Adrenal gland (tissue), 12 donors: ENCODE results near the gene CPHXL2. TPM values are rescaled to one million over a fixed set of nuclear protein-coding genes. Genes with fewer than 3 reads are reported as not detected.

ENCODE experiments used
- DNase-seq, 7 donors: peaks; one replicate each; pipeline ENCODE4 v3.0.0-alpha.2; 2019 to 2020
- H3K27ac ChIP-seq, 5 donors: fragments of 200-600 bp; sonication (generic) in 4 of 5; 1 replicate in 3 of 5; 2 replicates in 2 of 5; pipeline versions ENCODE4 v1.5.1 to v1.8.0; 2016 to 2020; ENCODE audit warnings: mild to moderate bottlenecking in 1 of 5
- H3K27me3 ChIP-seq: fragments of 200-600 bp; 2 replicates; pipeline ENCODE4 v1.8.0; 2021
- H3K36me3 ChIP-seq, 2 donors: fragments of 200-600 bp; replicated peaks in 1 of 2; 1 replicate in 1 of 2; 2 replicates in 1 of 2; pipeline versions ENCODE4 v1.5.1 to v1.8.0; 2018 to 2022
- H3K4me1 ChIP-seq, 2 donors: fragments of 200-600 bp; replicated peaks in 1 of 2; 1 replicate in 1 of 2; 2 replicates in 1 of 2; pipeline versions ENCODE4 v1.5.1 to v1.8.0; 2018 to 2021
- H3K4me3 ChIP-seq, 4 donors: fragments of 200-600 bp; sonication (generic) in 3 of 4; one replicate each; pipeline ENCODE4 v1.5.1; 2016 to 2018
- H3K9me3 ChIP-seq, 3 donors: fragments of 200-600 bp; sonication (generic) in 1 of 3; replicated peaks in 1 of 3; 1 replicate in 2 of 3; 2 replicates in 1 of 3; pipeline versions ENCODE4 v1.5.1 to v1.8.0; 2016 to 2021
- POLR2A ChIP-seq, 2 donors: fragments of 450-650 bp; IDR thresholded peaks; one replicate each; pipeline ENCODE4 v1.6.1; 2017; ENCODE audit warnings: antibody characterized with exemption in 2 of 2, mild to moderate bottlenecking in 2 of 2, moderate library complexity in 1 of 2
- WGBS, 4 donors: extraction: QIAGEN DNeasy Blood & Tissue Kit in 2 of 4; methylation state at CpG; one replicate each; pipeline versions ENCODE4 v1.1.5 to v1.1.7; 2013 to 2017; 5-methylcytosine and 5-hydroxymethylcytosine counted together
- intact Hi-C, 2 donors: fragments of 100-400 bp; cut with DNase I; formaldehyde crosslinking; loops; one replicate each; pipeline versions ENCODE4 v1.14.1 to v1.15.0; 2022 to 2023
- polyA plus RNA-seq, 3 donors: library from polyadenylated mRNA; stranded (reverse); fragments of 200-250 nt in 2 of 3; fragments of 350-450 nt in 1 of 3; fragmentation: Illumina TruSeq in 1 of 3; extraction: RNeasy Lipid Tissue Mini Kit (QIAGEN cat#74804) in 1 of 3; gene quantifications; one replicate each; pipeline ENCODE4 v1.2.3, GENCODE V29; 2013 to 2014
- total RNA-seq, 9 donors: library from RNA; depleted of rRNA in 4 of 9; stranded (reverse); fragments of >200 nt in 4 of 9; fragments of 120-200 nt in 1 of 9; fragmentation: NEBNext Ultra II Directional in 1 of 9; extraction: Animal tissue kit (Norgen Biotek cat#: 25700) in 1 of 9; gene quantifications; one replicate each; pipeline versions ENCODE4 v1.1.0 to v1.2.4, GENCODE V29; 2013 to 2023
- TF ChIP-seq, protein P1 (sequence below), 6 experiments: fragments of 450-650 bp in 4 of 6; fragments of 200-600 bp in 2 of 6; sonication (generic) in 1 of 6; IDR thresholded peaks; 1 replicate in 5 of 6; 2 replicates in 1 of 6; pipeline versions ENCODE4 v1.5.1 to v1.8.0; 2016 to 2021; ENCODE audit warnings: antibody characterized with exemption in 6 of 6, mild to moderate bottlenecking in 2 of 6, moderate library complexity in 1 of 6
- donor health status: healthy with polysubstance abuse.
- donor health status: Bipolar disorder and iron deficiency.
- donor health status: DM: yes; HTN: yes; CAD: no.
- donor health status: DM: no; HTN: no; CAD: no.
- donor health status: DM: no; HTN: no; CAD: no.
- donor health status: DM: yes; HTN: yes; CAD: no.

CPHXL2 gene
- total and polyA plus RNA-seq, 12 donors: not detected

DNA sequence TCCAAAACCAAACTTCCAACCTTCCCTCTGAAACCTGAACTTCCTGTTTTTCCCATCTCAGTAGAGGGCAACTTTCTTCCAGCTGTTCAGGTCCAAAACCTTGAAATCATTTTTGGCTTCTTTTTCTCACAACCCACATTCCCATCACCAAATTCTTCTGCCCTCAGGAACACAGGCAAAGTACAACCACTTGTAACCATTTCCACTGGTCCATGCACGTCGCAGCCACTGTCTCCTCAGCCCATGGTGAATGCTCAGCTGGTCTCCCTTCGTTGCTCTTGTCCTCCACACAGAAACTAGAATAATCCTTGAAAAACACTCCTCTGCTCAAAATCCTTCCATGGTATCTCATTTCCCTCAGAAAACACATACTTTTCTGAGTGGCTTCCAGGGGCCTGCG is 50.0 kb downstream of the CPHXL2 start:
- no peak overlapping the region for H3K4me3 ChIP-seq
- intact Hi-C loops: loop anchor here in 1 of 2 donors (10.0 kb wide), 1 partner anchor 152 kb away; no protein-coding TSS in a partner anchor
- no peaks in the 10 kb centered on the region for H3K27me3 ChIP-seq
- peaks cover 9 to 15% of the 10 kb centered on the region in 2 donors for H3K4me1 ChIP-seq
- DNase-seq: no peak
- no peak overlapping the region for H3K27ac ChIP-seq
- no peak for TF ChIP-seq POLR2A (IDR thresholded peaks at IDR 0.05)
- TF ChIP-seq, protein P1, sequence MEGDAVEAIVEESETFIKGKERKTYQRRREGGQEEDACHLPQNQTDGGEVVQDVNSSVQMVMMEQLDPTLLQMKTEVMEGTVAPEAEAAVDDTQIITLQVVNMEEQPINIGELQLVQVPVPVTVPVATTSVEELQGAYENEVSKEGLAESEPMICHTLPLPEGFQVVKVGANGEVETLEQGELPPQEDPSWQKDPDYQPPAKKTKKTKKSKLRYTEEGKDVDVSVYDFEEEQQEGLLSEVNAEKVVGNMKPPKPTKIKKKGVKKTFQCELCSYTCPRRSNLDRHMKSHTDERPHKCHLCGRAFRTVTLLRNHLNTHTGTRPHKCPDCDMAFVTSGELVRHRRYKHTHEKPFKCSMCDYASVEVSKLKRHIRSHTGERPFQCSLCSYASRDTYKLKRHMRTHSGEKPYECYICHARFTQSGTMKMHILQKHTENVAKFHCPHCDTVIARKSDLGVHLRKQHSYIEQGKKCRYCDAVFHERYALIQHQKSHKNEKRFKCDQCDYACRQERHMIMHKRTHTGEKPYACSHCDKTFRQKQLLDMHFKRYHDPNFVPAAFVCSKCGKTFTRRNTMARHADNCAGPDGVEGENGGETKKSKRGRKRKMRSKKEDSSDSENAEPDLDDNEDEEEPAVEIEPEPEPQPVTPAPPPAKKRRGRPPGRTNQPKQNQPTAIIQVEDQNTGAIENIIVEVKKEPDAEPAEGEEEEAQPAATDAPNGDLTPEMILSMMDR (IDR thresholded peaks at IDR 0.05): no peak
- H3K36me3 ChIP-seq: peaks cover 0 to 60% of the 10 kb centered on the region in 2 donors
- no peaks in the 10 kb centered on the region for H3K9me3 ChIP-seq
- 94 to 96% (median 94%) methylated on average over 4 of the region's 4 CpGs for WGBS, 4 donors

DNA sequence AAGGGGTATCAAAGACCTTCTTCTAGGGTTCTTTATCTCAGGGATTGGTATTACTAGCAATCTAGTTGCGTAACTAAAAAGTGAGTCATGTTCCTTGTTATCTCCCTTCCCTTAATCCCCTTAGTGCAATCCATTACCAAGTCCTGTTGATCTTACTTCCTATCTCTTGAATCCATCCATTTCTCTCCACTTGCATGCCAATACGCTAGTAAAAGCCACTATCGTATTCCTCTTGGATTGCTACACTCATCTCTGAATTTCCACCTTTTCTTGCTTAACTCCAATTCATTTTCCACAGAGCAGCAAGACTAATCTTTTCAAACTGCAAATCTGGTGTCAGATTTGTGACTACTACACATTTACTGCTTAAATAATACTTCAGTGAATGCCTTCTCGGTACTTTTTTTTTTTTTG is 51.9 kb downstream of the CPHXL2 start:
- Histone ChIP-seq H3K27ac (peak overlapping the region in 1 of 5 donors; percentile 4), H3K9me3 (no peaks in the 10 kb centered on the region), H3K36me3 (peaks cover 0 to 41% of the 10 kb centered on the region in 2 donors), H3K4me1 (peaks cover 9 to 22% of the 10 kb centered on the region in 2 donors), H3K27me3 (no peaks in the 10 kb centered on the region), H3K4me3 (no peak overlapping the region)
- no peak for DNase-seq
- WGBS, 4 donors: 47 to 60% (median 52%) methylated on average over 4 of the region's 4 CpGs
- intact Hi-C loops: loop anchor here in 1 of 2 donors (10.0 kb wide), 1 partner anchor 150 kb away; no protein-coding TSS in a partner anchor
- TF ChIP-seq POLR2A (IDR thresholded peaks at IDR 0.05): no peak
- TF ChIP-seq, protein P1 (IDR thresholded peaks at IDR 0.05): no peak

DNA sequence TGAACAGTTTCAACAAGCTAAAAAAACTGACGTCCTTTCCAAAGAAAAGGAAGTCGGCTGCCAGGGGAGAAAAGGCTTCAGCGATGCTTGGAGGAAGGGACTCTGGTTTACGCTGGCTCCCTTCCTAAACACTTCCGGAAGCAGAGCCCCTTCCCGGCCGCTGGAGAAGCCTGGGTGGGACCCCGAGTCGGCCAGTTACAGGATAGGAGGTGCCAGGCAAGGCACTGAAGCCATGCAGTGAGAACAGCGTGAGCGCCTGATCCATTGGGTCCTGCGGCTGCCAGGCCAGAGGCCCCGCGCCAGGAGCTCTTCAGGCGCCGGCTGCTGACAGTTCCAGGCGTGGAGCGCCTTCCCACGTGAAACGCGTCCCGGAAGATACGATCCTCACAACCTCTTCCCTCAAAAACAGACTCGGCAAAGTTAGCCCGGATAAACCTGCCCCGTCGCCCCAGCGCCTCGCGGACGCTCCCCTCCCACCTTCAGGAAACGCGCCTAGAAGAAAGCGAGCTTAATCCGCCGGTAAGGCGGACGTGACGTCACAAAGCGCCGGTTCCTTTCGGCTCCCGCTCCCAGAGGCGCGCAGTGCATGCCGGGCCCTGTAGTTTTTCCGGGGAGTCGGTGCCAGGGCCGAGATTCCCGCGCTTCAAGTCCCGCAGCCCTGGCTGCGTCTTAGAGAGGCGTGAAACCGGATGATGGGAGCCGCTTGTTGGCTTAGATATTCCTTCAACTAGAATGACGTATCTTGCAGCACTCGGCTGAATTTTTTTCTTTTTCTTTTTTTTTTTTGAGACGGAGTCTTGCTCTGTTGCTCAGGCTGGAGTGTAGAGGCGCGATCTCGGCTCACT is 53.8 kb downstream of the CPHXL2 start, which contains the start of gene ADAT1:
Gene ADAT1 (minus strand): TSS at position 521 of the 845 bp plus-strand sequence. CDS start 2,482 bp downstream, outside the sequence.
- DNase-seq: peak; percentile 96 to 99 (median 98)
- Histone ChIP-seq H3K27me3 (no peaks in the 10 kb centered on the region), H3K9me3 (no peaks in the 10 kb centered on the region), H3K4me1 (peaks cover 9 to 22% of the 10 kb centered on the region in 2 donors), H3K36me3 (peaks cover 0 to 33% of the 10 kb centered on the region in 2 donors), H3K27ac (peak within 1 kb of the TSS; percentile 58 to 93 (median 72)), H3K4me3 (peak within 1 kb of the TSS; percentile 2 to 71 (median 42))
- WGBS, 4 donors: 0 to 1% (median 1%) methylated on average over 27 to 62 of the region's 62 CpGs
- peak; percentile 56 to 67 for TF ChIP-seq POLR2A (IDR thresholded peaks at IDR 0.05)
- TF ChIP-seq, protein P1 (IDR thresholded peaks at IDR 0.05): peak in 1 of 6 experiments; percentile 7
- intact Hi-C loops: loop anchor here in 1 of 2 donors (10.0 kb wide), 1 partner anchor 148 kb away; no protein-coding TSS in a partner anchor

DNA sequence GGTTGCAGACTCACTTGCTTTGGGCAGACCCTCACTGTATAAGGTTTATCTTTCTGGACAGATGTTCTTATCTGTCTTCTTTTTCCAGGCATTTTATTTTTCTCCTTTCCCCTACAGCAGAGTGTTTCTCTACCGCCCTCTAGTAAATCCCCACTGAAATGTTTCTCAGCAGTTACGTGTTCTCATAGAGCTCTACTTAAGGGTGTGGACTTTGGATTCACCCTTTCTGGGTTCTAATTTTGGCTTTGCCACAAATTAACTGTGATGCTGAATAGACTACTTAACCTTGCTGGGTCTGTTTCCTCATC is 55.7 kb downstream of the CPHXL2 start:
- TF ChIP-seq POLR2A (IDR thresholded peaks at IDR 0.05): no peak
- TF ChIP-seq, protein P1 (IDR thresholded peaks at IDR 0.05): peak in 2 of 6 experiments; percentile 26
- Histone ChIP-seq H3K4me1 (peaks cover 9 to 22% of the 10 kb centered on the region in 2 donors), H3K4me3 (no peak overlapping the region), H3K9me3 (no peaks in the 10 kb centered on the region), H3K27ac (no peak overlapping the region), H3K36me3 (peaks cover 0 to 31% of the 10 kb centered on the region in 2 donors), H3K27me3 (no peaks in the 10 kb centered on the region)
- 10 to 47% (median 26%) methylated on average over 2 of the region's 2 CpGs for WGBS, 4 donors
- intact Hi-C loops: loop anchor here in 1 of 2 donors (10.0 kb wide), 1 partner anchor 146 kb away; no protein-coding TSS in a partner anchor
- no peak for DNase-seq
